Liver (tissue), 3 donors: ENCODE data around the gene MTMR6.

ENCODE experiments used
- CTCF ChIP-seq: fragments of 150-350 bp; IDR thresholded peaks from 2 replicates; pipeline ENCODE4 v1.5.1; 2017; ENCODE audit warnings: improper control_type of control experiment, low read depth, low read length; ENCODE audit not compliant: missing input control
- GABPA ChIP-seq, 2 donors: IDR thresholded peaks in 1 of 2; conservative IDR thresholded peaks in 1 of 2; 2 replicates each; pipeline ENCODE4 v1.6.1; 2016; ENCODE audit warnings: antibody characterized with exemption in 2 of 2, mild to moderate bottlenecking in 1 of 2, moderate library complexity in 1 of 2
- HNF4G ChIP-seq: IDR thresholded peaks from 2 replicates; pipeline ENCODE4 v1.6.1; 2016; ENCODE audit warnings: antibody characterized with exemption
- NR2F2 ChIP-seq: IDR thresholded peaks from 2 replicates; pipeline ENCODE4 v1.6.1; 2016; ENCODE audit warnings: antibody characterized with exemption
- REST ChIP-seq: IDR thresholded peaks from 2 replicates; pipeline ENCODE4 v1.6.1; 2016; ENCODE audit warnings: antibody characterized with exemption, mild to moderate bottlenecking
- RXRA ChIP-seq, 2 donors: IDR thresholded peaks; 2 replicates each; pipeline ENCODE4 v1.6.1; 2017 to 2018; ENCODE audit warnings: antibody characterized with exemption in 2 of 2, mild to moderate bottlenecking in 1 of 2
- SP1 ChIP-seq: IDR thresholded peaks from 2 replicates; pipeline ENCODE4 v1.6.1; 2018; ENCODE audit warnings: antibody characterized with exemption, mild to moderate bottlenecking
- TAF1 ChIP-seq: conservative IDR thresholded peaks from 2 replicates; pipeline ENCODE4 v1.6.1; 2016; ENCODE audit warnings: antibody characterized with exemption, mild to moderate bottlenecking
- YY1 ChIP-seq: IDR thresholded peaks from 2 replicates; pipeline ENCODE4 v1.6.1; 2016; ENCODE audit warnings: antibody characterized with exemption, mild to moderate bottlenecking
- TF ChIP-seq, protein P1 (sequence below): IDR thresholded peaks from 2 replicates; pipeline ENCODE4 v1.6.1; 2016; ENCODE audit warnings: antibody characterized with exemption
- TF ChIP-seq, protein P2 (sequence below): IDR thresholded peaks from 2 replicates; pipeline ENCODE4 v1.6.1; 2016; ENCODE audit warnings: antibody characterized with exemption
- TF ChIP-seq, protein P3 (sequence below): IDR thresholded peaks from 2 replicates; pipeline ENCODE4 v1.6.1; 2016; ENCODE audit warnings: antibody characterized with exemption
- donor health status: healthy.
- donor health status: healthy.

DNA sequence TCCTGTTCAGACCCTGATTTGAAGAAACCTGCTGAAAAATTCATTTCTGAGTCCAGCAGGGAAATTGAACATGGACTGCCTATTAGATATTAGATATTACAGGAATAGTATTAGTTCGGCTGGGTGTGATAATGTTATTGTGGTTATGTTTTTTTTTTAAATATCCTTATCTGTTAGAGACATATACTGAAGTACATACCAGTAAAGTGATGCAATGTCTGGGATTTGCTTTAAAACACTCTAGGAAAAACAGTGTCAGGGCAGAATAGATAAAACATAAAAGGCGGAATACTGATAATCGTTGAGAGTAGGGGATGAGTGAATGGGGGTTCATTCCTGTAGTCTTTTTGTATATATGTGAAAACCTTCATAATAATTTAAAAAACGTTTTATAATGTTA is 86.5 kb downstream of the MTMR6 start:
- no peak for TF ChIP-seq CTCF
- TF ChIP-seq YY1, result no peak
- no peak for TF ChIP-seq TAF1
- no peak for TF ChIP-seq HNF4G
- TF ChIP-seq NR2F2, result no peak
- no peak for TF ChIP-seq RXRA (IDR thresholded peaks at IDR 0.05)
- no peak for TF ChIP-seq SP1
- no peak for TF ChIP-seq REST
- TF ChIP-seq, protein P1, sequence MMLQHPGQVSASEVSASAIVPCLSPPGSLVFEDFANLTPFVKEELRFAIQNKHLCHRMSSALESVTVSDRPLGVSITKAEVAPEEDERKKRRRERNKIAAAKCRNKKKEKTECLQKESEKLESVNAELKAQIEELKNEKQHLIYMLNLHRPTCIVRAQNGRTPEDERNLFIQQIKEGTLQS, result no peak
- TF ChIP-seq, protein P2, sequence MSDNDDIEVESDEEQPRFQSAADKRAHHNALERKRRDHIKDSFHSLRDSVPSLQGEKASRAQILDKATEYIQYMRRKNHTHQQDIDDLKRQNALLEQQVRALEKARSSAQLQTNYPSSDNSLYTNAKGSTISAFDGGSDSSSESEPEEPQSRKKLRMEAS, result no peak
- no peak for TF ChIP-seq GABPA (IDR thresholded peaks at IDR 0.05 in 1 of 2, conservative IDR thresholded peaks at IDR 0.05 in 1 of 2)
- TF ChIP-seq, protein P3, sequence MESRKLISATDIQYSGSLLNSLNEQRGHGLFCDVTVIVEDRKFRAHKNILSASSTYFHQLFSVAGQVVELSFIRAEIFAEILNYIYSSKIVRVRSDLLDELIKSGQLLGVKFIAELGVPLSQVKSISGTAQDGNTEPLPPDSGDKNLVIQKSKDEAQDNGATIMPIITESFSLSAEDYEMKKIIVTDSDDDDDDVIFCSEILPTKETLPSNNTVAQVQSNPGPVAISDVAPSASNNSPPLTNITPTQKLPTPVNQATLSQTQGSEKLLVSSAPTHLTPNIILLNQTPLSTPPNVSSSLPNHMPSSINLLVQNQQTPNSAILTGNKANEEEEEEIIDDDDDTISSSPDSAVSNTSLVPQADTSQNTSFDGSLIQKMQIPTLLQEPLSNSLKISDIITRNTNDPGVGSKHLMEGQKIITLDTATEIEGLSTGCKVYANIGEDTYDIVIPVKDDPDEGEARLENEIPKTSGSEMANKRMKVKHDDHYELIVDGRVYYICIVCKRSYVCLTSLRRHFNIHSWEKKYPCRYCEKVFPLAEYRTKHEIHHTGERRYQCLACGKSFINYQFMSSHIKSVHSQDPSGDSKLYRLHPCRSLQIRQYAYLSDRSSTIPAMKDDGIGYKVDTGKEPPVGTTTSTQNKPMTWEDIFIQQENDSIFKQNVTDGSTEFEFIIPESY, result no peak
